Non-pigmented ciliary epithelial cell (primary cell): Measurements from ENCODE around the gene DNAH11.

ENCODE experiments used
- DNase-seq: peaks from one replicate; pipeline ENCODE4 v3.0.0-alpha.2; 2010; ENCODE audit warnings: low read depth

The DNAH11 gene

DNA sequence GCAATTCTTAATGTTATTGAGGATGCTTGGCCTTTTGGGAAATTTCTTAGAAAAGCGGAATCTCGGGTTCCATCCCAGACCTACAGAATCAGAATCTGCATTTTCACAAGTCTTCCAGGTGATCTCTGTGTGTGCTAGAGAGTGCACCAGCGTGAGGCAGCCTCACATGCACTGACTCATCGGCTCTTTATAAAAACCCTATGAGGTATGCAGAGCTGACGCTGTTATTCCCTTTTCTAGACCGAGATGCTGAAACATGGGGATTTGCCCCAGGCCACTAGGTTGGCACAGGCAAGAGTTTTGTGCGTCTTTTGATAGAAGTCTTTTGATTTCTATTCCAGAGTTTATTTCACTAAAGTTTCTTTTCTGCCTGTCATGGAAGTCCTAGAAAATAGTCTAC is 341.7 kb downstream of the DNAH11 start:
- DNase-seq: no peak

DNA sequence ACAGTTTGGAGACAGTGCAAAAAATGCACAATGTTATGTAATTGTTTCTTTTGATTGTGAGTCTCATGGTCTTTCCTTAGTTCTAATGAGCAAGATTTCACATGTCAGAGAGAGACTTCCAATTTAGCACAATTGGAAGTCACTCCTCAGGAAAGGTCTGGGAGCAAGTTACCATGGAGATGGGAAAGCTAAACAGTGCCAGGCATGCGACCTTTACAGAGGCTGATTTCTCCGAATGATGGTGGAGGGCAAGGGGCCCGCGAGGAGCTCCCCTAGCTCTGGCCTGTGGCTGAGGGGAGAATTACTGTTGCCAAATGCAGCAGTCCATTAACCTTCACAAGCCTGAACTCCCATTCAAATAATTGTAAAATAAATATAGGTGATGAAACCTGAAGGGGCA is 343.6 kb downstream of the DNAH11 start:
- DNase-seq: no peak

DNA sequence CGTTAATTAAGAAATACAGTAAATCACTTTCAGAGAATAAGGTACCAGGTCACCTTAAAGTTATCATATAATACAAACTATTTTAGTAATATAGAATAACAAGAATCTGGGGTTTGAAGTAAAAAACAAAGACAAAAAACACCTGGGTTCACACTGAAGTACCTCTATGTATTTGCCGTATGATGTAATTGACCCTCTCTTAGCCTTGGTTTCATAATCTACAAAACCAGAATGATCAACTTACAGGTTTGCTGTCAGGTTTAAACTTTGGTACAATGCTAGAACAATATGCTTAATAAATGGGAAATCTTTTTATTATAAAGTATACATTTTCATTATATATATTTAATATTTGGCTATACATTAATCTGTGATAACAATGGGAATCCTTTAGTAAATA is 344.5 kb downstream of the DNAH11 start:
- no peak for DNase-seq

DNA sequence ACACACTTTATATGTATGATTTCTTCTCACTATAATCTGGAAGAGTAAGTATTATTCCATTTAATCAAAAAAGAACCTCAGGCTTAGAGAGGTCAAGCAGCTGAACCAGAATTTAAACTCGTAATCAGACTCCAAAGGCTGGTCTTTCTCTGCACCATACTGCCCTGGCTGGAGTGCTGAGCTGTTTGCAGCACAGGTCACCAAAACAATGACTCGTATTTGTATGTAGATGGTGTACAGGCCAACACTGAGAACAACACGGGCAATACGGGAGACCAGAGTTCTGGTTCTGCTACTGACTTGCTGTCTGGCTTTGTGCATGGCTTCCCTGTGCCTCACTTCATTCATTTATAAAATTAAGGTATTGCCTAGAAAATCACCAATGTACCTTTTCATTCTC is 344.9 kb downstream of the DNAH11 start:
- no peak for DNase-seq

DNA sequence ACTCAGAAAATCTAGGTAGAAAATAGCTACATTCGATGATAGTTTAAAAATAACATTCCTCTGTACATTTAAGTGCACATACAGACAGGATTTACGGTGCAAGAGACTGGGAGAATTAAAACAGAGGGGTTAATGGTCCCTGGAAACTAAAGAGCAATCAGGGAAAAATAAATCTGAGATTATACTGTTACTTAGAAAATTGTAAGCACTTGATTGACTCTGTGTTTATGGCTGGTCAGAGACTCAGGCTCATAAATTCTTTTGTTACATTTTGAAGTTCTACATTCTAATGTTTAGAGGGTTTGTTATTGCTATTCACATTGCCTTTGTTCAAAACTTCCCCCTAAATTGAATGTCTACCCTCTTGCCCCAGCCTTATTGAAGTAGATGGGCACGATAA is 348.5 kb downstream of the DNAH11 start:
- DNase-seq: no peak

DNA sequence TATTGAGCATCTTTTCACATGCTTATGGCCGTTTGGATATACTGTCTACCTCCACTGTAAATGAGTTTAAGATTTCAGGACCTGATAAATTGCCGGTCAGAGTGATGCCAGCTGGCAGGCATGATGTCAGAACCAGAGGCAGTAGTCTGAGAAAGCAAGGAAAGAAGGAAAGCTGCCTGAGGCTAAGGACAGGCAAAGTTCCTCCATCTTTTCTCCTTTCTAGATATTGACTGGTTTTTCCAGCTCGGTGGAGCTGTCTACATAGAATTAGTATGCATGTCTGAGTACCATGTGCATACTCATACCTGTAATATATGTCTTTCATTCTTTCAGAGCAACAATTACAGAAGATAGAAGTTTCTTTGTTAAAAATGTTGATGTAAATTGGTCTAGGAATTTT is 350.6 kb downstream of the DNAH11 start:
- DNase-seq: no peak

DNA sequence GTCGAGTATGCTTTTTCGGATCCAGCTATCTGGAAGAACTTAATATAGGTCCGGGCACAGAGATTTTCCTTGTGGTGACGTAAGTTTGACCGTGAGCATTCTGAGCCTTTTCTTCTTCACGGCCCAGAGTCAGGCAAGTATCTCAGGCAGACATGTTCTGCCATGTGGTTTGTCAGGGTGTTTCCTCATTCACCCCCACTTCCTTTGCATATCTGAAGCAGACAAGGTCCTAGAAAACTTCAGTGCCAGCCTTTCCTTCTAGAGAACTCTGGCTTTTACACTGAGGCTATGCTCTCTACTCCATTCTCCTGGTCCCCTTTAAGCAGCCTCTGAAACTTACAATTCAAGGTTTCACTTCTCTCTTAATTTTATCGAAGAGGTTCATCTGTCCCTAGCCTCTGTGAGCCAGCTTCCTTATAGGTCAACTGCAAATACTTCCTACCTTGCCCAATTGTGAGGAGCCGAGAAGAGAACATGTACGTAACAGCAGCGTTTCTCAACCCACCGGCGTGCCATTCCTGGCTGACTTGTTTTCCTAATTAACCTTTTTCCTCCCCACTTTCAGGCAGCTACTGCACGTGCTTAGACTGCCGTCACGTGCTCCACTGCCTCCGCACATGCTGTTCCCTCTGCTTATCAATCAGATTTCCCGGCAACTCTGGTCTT is 355.6 kb downstream of the DNAH11 start:
- DNase-seq: no peak

DNA sequence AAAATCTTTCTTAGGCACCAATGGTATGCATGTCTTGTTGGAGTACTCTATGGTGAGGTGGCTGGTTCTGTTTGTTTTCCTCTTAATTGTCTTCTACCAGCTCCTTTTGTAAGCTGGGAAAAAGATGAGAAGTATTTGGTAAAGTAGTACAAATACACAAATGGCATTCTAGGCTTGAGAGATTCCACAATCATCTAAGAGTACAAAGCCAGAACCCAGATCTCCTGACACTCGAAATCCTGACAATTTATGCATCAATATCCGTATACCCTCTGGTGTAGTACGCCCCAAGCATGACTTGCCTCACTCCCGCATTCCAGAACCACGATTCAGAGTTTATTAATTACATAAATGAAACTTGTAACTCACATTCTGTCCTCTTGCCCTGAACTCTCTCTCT is 359.4 kb downstream of the DNAH11 start:
- DNase-seq: peak; percentile 22

DNA sequence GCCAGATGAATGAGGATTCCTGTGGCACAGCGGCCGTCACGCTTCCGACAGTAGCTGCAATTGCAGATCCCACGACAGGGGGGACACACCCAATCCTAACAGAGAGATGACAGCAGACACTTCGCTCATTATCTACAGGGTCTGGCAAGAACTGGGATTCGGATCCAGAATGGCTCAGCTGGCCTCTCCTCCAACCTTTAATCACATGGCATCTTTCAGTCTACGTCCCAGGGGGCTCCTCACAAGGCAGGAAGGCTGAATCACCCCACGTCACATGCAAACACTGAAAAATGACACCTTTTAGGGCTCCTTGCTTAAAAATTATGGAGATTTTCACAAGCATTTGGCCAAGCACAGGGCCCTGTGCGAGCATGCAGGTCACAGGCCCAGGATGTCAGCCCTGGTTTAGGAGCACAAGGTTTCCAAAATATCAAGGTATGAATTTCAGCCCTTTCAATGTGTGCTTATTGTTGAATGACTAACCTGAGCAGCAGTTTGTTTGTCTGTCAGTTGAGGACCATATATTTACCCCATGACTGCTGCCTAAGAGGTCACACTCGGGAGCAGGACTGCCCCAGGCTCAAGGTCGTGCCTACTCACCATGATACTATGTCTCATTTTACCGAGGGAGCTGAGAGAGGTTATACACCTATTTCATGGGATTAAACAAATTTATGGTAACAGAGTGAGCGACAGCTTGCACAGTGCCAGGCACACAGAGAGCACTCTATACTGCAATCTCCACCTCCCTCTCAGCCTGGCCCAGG is 360.4 kb downstream of the DNAH11 start:
- no peak for DNase-seq

DNA sequence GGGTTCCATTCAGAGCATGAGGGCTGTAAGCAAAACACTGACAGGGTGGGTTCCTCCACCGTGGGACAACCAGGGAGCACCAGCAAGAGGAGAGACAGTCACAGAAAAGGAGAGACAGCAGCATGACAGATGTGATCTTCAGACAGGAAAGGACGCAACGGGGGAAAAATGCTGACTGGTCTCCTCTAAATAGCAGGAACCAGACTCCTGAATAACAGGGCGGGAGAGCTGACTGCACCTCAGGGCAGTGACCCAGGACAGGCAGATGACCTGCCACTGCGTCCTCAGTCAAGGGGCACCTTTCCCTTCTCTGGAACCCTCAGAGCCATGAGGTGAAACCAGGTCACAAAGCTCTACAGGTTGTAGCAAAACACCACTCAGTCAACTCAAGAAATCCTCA is 365.9 kb downstream of the DNAH11 start:
- DNase-seq: no peak

DNA sequence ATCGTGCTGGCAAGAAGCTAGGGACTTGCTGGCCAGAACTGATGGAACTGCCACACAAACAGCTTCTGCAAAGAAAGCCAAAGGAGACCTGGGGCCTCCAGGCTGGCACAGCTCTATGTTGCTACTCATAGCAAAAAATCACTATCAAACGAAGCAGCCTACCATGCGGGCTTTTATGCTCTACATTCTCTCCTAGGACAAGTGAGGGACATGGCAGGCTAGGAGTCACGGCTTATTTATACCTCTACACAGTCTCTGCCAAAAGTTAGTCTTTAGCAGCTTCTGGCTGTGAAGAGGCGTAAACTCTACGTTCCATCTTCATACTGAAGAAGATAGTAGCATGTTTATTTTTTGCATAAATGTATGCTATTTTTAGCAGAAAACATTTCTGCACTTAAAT is 367.4 kb downstream of the DNAH11 start:
- no peak for DNase-seq

DNA sequence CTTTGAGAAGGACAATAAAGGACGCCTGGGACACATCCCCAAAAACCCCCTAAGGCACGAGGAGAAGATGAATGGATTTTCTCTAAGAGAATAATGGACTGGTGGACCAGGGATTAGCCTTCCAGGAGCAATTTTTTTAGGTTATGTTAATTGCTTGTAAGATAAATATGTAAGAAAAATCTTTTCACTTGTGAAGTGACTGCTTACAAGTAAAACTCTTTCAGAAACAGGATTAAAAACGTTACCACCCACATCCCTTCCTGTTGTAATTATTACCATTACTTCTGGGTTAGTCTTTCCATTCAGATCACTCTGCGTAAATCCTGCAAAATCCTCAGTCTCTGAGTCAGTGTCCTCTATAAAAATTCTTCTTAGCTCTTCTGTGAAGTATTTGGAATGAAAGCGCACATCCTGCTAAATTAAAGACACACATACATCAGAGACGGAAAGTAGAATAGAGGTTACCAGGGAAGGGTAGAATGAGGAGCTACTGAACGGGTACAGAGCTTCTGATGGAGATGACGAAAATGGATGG is 368.6 kb downstream of the DNAH11 start:
- DNase-seq: peak; percentile 30

DNA sequence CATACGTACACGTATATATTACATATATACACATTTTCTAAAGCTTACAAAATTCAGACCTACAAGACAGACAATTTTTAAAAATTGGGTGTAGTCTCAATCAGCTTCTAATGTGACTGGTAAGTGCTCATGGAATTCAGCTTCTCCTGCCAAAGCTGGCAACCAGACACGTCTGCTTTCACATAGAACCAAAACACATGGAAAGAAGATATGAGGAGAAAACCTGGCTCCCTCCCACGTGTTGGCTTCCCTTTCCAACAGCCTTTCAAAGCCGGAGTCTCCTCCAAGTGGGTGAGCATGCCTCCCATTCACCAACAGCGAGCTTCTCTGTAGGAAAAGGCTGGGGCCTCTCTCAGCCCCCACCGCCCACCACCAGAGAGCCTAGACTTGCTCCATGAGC is 369.5 kb downstream of the DNAH11 start:
- DNase-seq: peak; percentile 5

DNA sequence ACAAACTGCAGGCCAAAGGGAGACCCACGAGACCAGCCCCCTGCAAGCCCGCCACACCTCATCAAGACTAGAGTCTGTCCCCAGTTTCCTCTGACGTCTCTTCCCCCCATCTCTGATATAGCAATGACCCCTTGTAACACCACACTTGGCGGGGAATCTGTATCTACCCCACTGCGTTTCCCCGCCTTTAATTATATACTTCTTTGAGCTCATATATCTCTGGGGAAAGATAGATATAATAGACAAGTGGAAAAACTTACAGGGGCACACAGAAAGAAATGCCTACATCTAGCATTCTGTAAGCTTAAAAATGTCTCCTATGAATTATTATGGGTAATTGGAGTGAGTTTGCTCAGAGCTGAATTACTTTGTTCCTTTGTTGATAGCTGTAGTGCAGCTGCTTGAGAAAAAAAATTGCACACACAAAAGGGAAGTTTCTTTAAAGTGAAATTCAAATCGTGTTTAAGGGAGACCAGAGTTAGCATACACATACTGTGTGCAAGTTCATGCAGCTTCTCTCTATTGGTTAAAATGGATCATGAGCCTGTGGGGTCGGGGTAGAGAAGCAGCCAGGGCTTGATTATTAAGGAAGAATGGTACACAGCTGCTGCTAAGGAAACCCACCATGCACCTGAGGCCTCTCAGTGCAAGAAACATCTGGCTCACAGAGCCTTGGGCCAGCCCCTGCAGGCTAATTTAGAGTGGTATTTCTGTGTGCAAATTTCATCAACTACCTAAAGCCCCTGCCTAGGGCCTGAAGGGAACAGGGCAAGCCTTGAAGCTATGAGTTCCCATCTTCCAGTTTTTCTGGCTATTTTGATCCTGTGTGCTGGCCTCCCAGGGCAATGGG is 370.3 kb downstream of the DNAH11 start:
- DNase-seq: no peak

DNA sequence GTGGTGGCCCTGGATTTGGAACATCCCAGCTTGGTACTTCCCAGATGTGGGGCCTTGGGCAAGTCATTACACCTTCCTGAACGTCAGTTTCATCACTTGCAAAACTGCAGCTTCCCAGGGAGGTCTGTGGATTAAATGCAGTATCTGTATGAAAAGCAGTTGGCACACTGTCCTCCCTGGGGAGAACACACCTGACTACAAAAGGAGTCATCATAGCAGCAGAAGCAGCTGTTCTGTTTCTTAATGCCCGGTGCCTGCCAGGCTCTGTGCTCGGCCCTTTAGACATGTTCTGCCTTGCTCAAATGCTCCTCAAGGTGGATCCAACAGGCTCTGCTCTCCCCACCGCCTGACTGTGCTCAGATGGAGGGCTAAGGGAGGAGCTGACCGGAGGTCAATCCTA is 371.8 kb downstream of the DNAH11 start:
- DNase-seq: no peak

DNA sequence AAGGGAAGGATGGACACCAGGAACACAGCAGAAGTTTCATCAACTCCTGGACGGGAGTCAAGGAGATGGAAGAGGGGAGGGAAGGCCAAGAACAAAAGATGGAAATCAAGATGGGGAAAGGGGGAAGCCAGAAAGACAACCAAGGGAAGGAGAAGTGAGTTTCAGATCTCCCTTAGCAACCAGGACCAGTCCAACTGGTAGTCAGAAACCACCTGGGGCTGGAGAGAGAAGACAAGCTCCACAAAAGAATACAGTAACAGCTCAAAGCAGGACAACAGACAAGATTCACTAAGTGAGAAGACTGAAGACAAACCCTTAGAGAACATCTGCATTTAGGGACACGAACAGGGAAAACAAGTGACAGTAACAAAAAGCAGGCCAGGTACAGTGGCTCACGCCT is 372.3 kb downstream of the DNAH11 start:
- no peak for DNase-seq

DNA sequence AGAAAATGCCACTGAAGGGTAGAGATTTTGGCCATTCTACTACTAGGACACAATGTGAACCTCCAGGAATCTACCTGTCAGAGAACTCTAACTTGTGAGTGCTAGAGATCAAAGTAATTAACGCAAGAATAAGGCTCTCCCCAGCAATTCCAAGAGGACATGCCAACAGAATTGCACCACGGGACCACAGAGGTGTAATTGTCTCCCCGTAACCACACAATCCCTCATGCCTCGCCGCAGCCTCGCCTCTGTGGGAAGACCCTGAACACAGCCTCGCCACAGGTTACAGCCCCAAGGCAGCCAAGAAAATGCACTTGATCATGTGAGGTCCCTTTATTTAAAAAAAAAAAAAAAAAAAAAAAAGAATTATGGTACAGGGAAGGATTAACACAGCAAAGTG is 373.3 kb downstream of the DNAH11 start:
- DNase-seq: no peak

DNA sequence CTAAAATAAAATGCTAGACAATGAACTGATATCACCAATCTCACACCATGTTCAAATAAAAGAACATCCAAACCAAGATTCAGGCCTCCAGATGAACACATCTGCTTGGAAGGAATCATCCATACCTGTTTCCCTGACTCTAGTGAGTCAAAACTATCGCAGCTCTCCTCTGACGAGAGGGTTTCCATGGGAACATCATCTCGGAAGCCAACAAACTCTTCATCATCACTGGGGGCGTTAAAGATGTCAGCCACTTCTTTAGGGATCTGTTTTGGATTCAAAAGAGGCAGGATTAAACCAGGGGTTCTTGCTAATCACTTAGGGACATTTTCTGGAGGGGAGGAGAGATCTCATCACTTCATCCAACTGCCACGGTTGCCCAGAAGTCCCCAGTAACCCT is 373.8 kb downstream of the DNAH11 start:
- DNase-seq: no peak

DNA sequence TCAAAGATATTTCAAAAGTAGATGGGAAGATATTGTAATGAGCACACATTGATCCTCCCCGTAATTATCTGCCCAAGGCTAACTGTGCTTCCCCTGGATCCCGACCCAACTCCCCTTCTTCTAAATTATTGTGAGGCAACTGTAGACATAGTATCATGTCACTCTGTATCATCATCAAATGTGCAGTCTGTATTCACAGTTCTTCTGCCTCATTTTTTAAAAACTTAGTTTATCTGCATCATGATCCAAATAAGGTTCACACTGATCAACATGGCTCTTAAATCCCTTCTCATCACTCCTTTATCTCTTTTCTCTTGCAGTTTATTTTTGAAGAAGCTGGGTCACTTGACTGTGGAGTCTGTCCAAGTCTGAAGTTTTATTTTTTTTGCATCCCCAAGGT is 375.4 kb downstream of the DNAH11 start:
- DNase-seq: no peak

DNA sequence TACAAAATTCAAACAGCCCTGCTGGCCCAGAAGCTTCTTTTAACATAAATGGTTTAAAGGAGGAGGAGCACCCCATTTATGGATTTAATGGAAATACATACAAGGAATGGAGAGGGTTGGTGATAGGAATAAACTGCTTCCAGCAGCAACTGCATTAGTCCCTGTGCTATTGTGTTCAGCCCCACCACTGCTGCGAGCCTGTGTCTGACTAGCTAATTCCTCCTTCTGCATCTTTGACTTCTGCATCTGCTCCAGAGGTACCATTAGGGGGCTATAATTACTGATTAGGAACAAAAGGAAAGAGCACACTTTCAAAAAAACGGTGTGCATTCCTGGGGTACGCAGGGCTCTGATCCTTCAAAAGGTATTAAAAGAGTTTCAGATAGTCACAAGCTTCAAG is 378.1 kb downstream of the DNAH11 start:
- no peak for DNase-seq

DNA sequence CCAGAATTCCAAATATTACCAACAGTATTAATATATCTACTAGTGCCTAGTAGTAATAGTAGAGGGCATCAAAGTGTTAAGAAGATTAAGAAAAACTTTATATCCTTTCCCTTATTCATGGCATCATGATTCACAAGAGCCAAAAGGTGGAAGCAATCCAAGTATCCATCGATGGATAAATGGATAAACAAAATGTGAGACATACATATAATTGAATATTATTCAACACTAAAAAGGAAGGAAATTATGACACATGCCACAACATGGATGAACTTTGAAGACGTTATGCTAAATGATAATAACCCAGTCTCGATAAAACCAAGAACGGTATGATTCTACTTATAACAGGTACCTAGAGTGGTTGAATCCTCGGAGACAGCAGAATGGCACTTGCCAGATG is 379.8 kb downstream of the DNAH11 start:
- no peak for DNase-seq

DNA sequence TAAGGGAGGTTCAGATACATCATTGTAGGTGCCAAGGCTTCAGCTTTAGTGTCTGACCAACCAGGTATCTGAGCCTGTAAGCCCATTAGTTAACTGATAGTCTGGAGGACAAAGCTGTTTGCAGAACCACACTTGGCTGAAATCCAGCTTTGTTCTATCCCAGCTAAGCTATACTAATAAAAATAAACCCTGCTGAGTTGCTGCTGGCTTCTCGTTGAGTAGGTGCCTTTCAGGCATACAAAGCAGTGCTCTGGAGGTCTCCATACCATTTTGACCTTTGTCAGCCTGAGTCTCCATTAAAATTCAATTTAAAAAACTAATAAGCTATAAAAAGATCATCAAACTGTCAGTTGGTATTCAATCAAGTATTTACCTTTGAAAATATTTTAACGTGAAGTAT is 380.8 kb downstream of the DNAH11 start:
- DNase-seq: no peak

DNA sequence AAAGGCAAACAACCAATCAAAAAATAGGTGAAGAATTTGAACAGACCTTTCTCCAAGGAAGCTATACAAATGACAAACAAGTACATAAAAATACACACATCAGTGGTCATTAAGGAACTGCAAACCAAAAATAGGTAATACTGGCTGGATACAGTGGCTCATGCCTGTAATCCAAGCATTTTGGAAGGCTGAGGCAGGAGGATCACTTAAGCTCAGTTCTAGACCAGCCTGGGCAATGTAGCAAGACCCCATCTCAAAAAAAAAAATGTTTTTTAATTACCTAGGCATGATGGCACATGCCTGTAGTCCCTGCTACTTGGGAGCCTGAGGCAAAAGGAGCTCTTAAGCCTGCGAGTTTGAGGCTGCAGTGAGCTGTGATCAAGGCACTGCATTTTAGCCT is 383.6 kb downstream of the DNAH11 start:
- no peak for DNase-seq
